Measurements from ENCODE around the gene SRSF7. TPM values are rescaled to one million over a fixed set of nuclear protein-coding genes. Genes with fewer than 3 reads are reported as not detected.

The SRSF7 gene
- total and polyA plus RNA-seq, 2 donors (not counting 1 experiment from before 2014, with no cell fraction given) = 283 to 505 TPM

- intact Hi-C loops (cut with micrococcal nuclease) = loop anchor here (5.0 kb wide), 1 partner anchor 483 kb away; no protein-coding TSS in a partner anchor
- H3K27me3 ChIP-seq (replicated peaks in 1 of 4; ENCODE audit: control extremely low read depth in 1 of 4, control insufficient read depth in 3 of 4, insufficient read depth in 4 of 4, low read length in 3 of 4) = no peaks in the 10 kb centered on the region
- peaks cover 58% of the 10 kb centered on the region for H3K79me2 ChIP-seq (ENCODE audit: control insufficient read depth, insufficient read depth, low read length)
- peaks cover 61% of the 10 kb centered on the region for H3K4me1 Mint-ChIP-seq
- peak overlapping the region; percentile 99 for H3K4me3 Mint-ChIP-seq
- peaks cover 38 to 41% of the 10 kb centered on the region in 2 donors for H3K4me1 ChIP-seq (ENCODE audit: control insufficient read depth in 2 of 2, insufficient read depth in 2 of 2, low read length in 2 of 2)
- H4K20me1 ChIP-seq (ENCODE audit: control insufficient read depth, insufficient read depth, low read length, poor library complexity, severe bottlenecking) = peaks cover 55% of the 10 kb centered on the region
- H3K36me3 ChIP-seq (replicated peaks in 1 of 2; ENCODE audit: control extremely low read depth in 1 of 2, control insufficient read depth in 1 of 2, extremely low read depth in 1 of 2, insufficient read depth in 2 of 2, low read length in 1 of 2) = peaks cover 26 to 57% of the 10 kb centered on the region in 2 experiments
- ATAC-seq (ENCODE audit: low read depth) (no peak), DNase-seq (peak; percentile 56)
- H3K9me3 Mint-ChIP-seq (ENCODE audit: insufficient read depth) = no peaks in the 10 kb centered on the region
- TF ChIP-seq, protein P1, sequence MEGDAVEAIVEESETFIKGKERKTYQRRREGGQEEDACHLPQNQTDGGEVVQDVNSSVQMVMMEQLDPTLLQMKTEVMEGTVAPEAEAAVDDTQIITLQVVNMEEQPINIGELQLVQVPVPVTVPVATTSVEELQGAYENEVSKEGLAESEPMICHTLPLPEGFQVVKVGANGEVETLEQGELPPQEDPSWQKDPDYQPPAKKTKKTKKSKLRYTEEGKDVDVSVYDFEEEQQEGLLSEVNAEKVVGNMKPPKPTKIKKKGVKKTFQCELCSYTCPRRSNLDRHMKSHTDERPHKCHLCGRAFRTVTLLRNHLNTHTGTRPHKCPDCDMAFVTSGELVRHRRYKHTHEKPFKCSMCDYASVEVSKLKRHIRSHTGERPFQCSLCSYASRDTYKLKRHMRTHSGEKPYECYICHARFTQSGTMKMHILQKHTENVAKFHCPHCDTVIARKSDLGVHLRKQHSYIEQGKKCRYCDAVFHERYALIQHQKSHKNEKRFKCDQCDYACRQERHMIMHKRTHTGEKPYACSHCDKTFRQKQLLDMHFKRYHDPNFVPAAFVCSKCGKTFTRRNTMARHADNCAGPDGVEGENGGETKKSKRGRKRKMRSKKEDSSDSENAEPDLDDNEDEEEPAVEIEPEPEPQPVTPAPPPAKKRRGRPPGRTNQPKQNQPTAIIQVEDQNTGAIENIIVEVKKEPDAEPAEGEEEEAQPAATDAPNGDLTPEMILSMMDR (IDR thresholded peaks at IDR 0.05) = no peak
- TF ChIP-seq EZH2 (IDR thresholded peaks at IDR 0.05; ENCODE audit: borderline replicate concordance, insufficient read depth, low read depth, low read length, poor library complexity, severe bottlenecking) = no peak
- H3K4me3 ChIP-seq (ENCODE audit: control extremely low read depth in 1 of 5, extremely low read depth in 1 of 5, insufficient read depth in 1 of 5, low read depth in 2 of 5, low read length in 4 of 5) = peak overlapping the region; percentile 78 to 100 (median 98)
- peak overlapping the region; percentile 99 for H3K27ac Mint-ChIP-seq
- CTCF ChIA-PET = interaction anchor here (0.6 to 2.4 kb wide), 2 partner anchors 27 to 146 kb away, joined by 3 to 8 read pairs; no protein-coding TSS in a partner anchor
- H3K9ac ChIP-seq (ENCODE audit: low read length) = peak overlapping the region; percentile 100
- no peak overlapping the region for H2AFZ ChIP-seq (ENCODE audit: insufficient read depth, low read depth, low read length, poor library complexity, severe bottlenecking)
- 68% methylated on average over 18 of the region's 26 CpGs for WGBS (ENCODE audit: insufficient coverage)
- peak overlapping the region in 1 of 2 donors; percentile 99 for H3K27ac ChIP-seq (ENCODE audit: low read length in 2 of 2)
- no peaks in the 10 kb centered on the region for H3K9me3 ChIP-seq (ENCODE audit: control extremely low read depth in 1 of 3, control insufficient read depth in 2 of 3, insufficient read depth in 1 of 3, low read length in 2 of 3)
- peak overlapping the region; percentile 85 for H3K4me2 ChIP-seq (replicated peaks; ENCODE audit: low read depth, low read length, poor library complexity, severe bottlenecking)
- no peaks in the 10 kb centered on the region for H3K27me3 Mint-ChIP-seq
- POLR2A ChIA-PET = interaction anchor here (2.3 kb wide), 2 partner anchors 91 to 216 kb away, joined by 8 to 18 read pairs; no protein-coding TSS in a partner anchor
Observed at GRCh38 chr2:38748943-38749804, 2.0 kb downstream of the SRSF7 start.
